Erythroblast (primary cell): ENCODE measurements around the gene LDLRAD4.

ENCODE experiments used
- GATA1 ChIP-seq: IDR thresholded peaks from 2 replicates; pipeline ENCODE4 v1.6.1; 2011; ENCODE audit warnings: low read depth, mild to moderate bottlenecking, control low read depth, low read length, moderate library complexity
- POLR2A ChIP-seq: IDR thresholded peaks from 2 replicates; pipeline ENCODE4 v1.6.1; 2011; ENCODE audit warnings: mild to moderate bottlenecking, low read length

GRCh38 chr18:13599031-13599430 is 380.5 kb downstream of the LDLRAD4 start:
- TF ChIP-seq POLR2A (no peak), GATA1 (no peak)
